ENCODE measurements around the gene ATP5F1A. TPM values are rescaled to one million over a fixed set of nuclear protein-coding genes. Genes with fewer than 3 reads are reported as not detected.
A peak's percentile ranks its signal among the peaks of the same experiment; 100 is the strongest.

The ATP5F1A gene
- total RNA-seq, 4 donors from 2014 or later, result 355 to 540 (median 419) TPM

- intact Hi-C loops (cut with DNase I; ENCODE audit: low total_unique reads), result no loop called here
- H3K4me3 ChIP-seq (ENCODE audit: low read depth, poor library complexity, severe bottlenecking), result no peak overlapping the region
- DNase-seq (ENCODE audit: low spot score in 2 of 2), result no peak
- 87 to 88% methylated on average over 2 of the region's 2 CpGs for WGBS, 2 donors
- TF ChIP-seq POLR2A (IDR thresholded peaks at IDR 0.05) (no peak), CTCF (IDR thresholded peaks at IDR 0.05) (no peak)
Observed at GRCh38 chr18:46084431-46084830, 13.7 kb downstream of the ATP5F1A start.

GRCh38 chr18:46080156-46080555, 17.9 kb downstream of the ATP5F1A start:
- DNase-seq (ENCODE audit: low spot score in 2 of 2), result no peak
- 93 to 96% methylated on average over 1 of the region's 1 CpG for WGBS, 2 donors
- intact Hi-C loops (cut with DNase I; ENCODE audit: low total_unique reads), result no loop called here
- TF ChIP-seq POLR2A (IDR thresholded peaks at IDR 0.05), result no peak
- no peak for TF ChIP-seq CTCF (IDR thresholded peaks at IDR 0.05)
- H3K4me3 ChIP-seq (ENCODE audit: low read depth, poor library complexity, severe bottlenecking), result no peak overlapping the region

GRCh38 chr18:46079336-46079735, 18.8 kb downstream of the ATP5F1A start:
- H3K4me3 ChIP-seq (ENCODE audit: low read depth, poor library complexity, severe bottlenecking), result no peak overlapping the region
- TF ChIP-seq CTCF (IDR thresholded peaks at IDR 0.05), result no peak
- no peak for TF ChIP-seq POLR2A (IDR thresholded peaks at IDR 0.05)
- intact Hi-C loops (cut with DNase I; ENCODE audit: low total_unique reads), result no loop called here
- no peak for DNase-seq (ENCODE audit: low spot score in 2 of 2)

- H3K4me3 ChIP-seq (ENCODE audit: low read depth, poor library complexity, severe bottlenecking), result no peak overlapping the region
- TF ChIP-seq POLR2A (IDR thresholded peaks at IDR 0.05), result no peak
- TF ChIP-seq CTCF (IDR thresholded peaks at IDR 0.05), result no peak
- WGBS, 2 donors, result 25 to 27% methylated on average over 9 of the region's 9 CpGs
- DNase-seq (ENCODE audit: low spot score in 2 of 2), result peak; percentile 64 to 72
- intact Hi-C loops (cut with DNase I; ENCODE audit: low total_unique reads), result loop anchor here (5.0 kb wide), 1 partner anchor 106 kb away; the partner anchor contains the start of gene EPG5
Observed at GRCh38 chr18:46073474-46074331, 24.4 kb downstream of the ATP5F1A start.

- intact Hi-C loops (cut with DNase I; ENCODE audit: low total_unique reads), result loop anchor here (5.0 kb wide), 1 partner anchor 106 kb away; the partner anchor contains the start of gene EPG5
- 64 to 83% methylated on average over 3 of the region's 3 CpGs for whole genome bisulfite sequencing, 2 donors
- DNase-seq (ENCODE audit: low spot score in 2 of 2), result peak in 1 of 2 donors; percentile 58
- no peak overlapping the region for H3K4me3 ChIP-seq (ENCODE audit: low read depth, poor library complexity, severe bottlenecking)
- no peak for TF ChIP-seq POLR2A (IDR thresholded peaks at IDR 0.05)
- no peak for TF ChIP-seq CTCF (IDR thresholded peaks at IDR 0.05)
Observed at GRCh38 chr18:46072959-46073358, 25.1 kb downstream of the ATP5F1A start.

Measured in lower leg skin (tissue), 4 donors.